ENCODE results near the gene GPR137B.

GPR137B gene

DNA sequence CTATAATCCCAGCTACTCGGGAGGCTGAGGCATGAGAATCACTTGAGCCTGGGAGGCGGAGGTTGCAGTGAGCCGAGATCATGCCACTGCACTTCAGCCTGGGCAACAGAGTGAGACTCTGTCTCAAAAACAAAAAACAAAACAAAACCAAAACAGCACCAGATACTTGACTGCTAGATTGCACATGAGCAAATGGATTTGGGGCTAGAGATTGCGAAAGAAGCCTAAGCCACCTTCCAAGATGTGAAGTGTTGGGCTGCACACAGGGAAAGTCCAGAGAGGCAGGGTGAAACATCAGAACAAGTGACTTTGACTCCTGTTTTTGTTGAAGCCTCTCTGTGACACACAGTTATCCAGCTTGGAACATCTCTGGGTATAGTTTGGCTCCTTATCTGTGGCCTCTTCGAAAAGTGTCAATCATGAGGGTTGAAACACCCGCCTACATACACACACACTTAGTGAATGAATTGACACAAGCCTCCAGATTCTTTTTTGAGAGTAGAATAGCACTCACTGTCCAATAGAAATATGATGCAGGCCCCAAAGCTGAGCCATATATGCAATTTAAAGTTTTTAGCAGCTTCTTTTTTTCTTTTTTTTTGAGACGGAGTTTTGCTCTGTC, 34.2 kb upstream of the GPR137B start:
- Histone ChIP-seq H3K27me3 (ENCODE audit: control insufficient read depth, insufficient read depth, low read length) (no peaks in the 10 kb centered on the region), H3K9me3 (ENCODE audit: control insufficient read depth, low read length) (no peaks in the 10 kb centered on the region)
- TF ChIP-seq, protein P1, sequence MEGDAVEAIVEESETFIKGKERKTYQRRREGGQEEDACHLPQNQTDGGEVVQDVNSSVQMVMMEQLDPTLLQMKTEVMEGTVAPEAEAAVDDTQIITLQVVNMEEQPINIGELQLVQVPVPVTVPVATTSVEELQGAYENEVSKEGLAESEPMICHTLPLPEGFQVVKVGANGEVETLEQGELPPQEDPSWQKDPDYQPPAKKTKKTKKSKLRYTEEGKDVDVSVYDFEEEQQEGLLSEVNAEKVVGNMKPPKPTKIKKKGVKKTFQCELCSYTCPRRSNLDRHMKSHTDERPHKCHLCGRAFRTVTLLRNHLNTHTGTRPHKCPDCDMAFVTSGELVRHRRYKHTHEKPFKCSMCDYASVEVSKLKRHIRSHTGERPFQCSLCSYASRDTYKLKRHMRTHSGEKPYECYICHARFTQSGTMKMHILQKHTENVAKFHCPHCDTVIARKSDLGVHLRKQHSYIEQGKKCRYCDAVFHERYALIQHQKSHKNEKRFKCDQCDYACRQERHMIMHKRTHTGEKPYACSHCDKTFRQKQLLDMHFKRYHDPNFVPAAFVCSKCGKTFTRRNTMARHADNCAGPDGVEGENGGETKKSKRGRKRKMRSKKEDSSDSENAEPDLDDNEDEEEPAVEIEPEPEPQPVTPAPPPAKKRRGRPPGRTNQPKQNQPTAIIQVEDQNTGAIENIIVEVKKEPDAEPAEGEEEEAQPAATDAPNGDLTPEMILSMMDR (IDR thresholded peaks at IDR 0.05): no peak

DNA sequence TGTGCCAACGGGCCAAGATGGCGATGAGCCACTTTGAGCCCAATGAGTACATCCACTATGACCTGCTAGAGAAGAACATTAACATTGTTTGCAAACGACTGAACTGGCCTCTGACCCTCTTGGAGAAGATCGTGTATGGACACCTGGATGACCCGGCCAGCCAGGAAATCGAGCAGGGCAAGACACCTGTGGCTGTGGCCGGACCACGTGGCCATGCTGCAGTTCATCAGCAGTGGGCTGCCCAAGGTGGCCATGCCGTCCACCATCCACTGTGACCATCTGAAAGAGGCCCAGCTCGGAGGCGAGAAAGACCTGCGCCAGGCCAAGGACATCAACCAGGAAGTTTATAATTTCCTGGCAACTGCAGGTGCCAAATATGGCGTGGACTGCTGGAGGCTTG, 32.2 kb upstream of the GPR137B start:
- Histone ChIP-seq H3K9me3 (ENCODE audit: control insufficient read depth, low read length) (no peaks in the 10 kb centered on the region), H3K79me2 (no peaks in the 10 kb centered on the region), H2AFZ (no peak overlapping the region), H3K9ac (no peak overlapping the region), H3K27ac (no peak overlapping the region), H3K4me2 (ENCODE audit: low read length) (no peak overlapping the region), H3K36me3 (ENCODE audit: control insufficient read depth, insufficient read depth, low read length) (no peaks in the 10 kb centered on the region), H3K4me3 (ENCODE audit: low read depth, low read length) (no peak overlapping the region), H3K4me1 (no peaks in the 10 kb centered on the region), H3K27me3 (ENCODE audit: control insufficient read depth, insufficient read depth, low read length) (no peaks in the 10 kb centered on the region)
- TF ChIP-seq, protein P1 (IDR thresholded peaks at IDR 0.05): no peak

More for the DNA sequence above, 34.2 kb upstream of the GPR137B start:
- no peak overlapping the region for H3K4me2 ChIP-seq (ENCODE audit: low read length)
- H3K79me2 ChIP-seq: no peaks in the 10 kb centered on the region
- H3K4me3 ChIP-seq (ENCODE audit: low read depth, low read length): no peak overlapping the region
- H3K36me3 ChIP-seq (ENCODE audit: control insufficient read depth, insufficient read depth, low read length): no peaks in the 10 kb centered on the region
- H3K9ac ChIP-seq: no peak overlapping the region
- no peaks in the 10 kb centered on the region for H3K4me1 ChIP-seq
- no peak overlapping the region for H3K27ac ChIP-seq
- H2AFZ ChIP-seq: no peak overlapping the region

DNA sequence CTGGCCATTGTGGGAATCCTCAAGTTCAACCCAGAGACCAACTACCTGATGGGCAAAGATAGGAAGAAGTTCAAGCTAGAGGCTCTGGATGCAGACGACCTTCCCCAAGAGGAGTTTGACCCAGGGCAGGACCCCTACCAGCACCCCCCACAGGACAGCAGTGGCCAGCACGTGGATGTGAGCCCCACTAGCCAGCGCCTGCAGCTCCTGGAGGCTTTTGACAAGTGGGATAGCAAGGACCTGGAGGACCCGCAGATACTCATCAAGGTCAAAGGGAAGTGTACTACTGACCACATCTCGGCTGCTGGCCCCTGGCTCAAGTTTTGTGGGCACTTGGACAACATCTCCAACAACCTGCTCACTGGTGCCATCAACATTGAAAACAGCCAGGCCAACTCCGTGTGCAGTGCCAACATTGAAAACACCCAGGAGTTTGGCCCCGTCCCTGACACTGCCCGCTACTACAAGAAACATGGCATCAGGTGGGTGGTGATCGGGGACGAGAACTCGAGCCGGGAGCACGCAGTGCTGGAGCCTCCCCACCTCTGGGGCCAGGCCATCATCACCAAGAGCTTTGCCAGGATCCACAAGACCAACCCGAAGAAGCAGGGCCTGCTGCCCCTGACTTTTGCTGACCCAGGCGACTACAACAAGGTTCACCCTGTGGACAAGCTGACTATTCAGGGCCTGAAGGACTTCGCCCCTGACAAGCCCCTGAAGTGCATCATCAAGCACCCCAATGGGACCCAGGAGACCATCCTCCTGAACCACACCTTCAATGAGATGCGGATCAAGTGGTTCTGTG, 30.6 kb upstream of the GPR137B start:
- no peak overlapping the region for H3K4me3 ChIP-seq (ENCODE audit: low read depth, low read length)
- no peaks in the 10 kb centered on the region for H3K9me3 ChIP-seq (ENCODE audit: control insufficient read depth, low read length)
- no peaks in the 10 kb centered on the region for H3K27me3 ChIP-seq (ENCODE audit: control insufficient read depth, insufficient read depth, low read length)
- no peaks in the 10 kb centered on the region for H3K4me1 ChIP-seq
- no peaks in the 10 kb centered on the region for H3K79me2 ChIP-seq
- TF ChIP-seq, protein P1 (IDR thresholded peaks at IDR 0.05): no peak
- no peak overlapping the region for H3K27ac ChIP-seq
- no peak overlapping the region for H2AFZ ChIP-seq
- H3K9ac ChIP-seq: no peak overlapping the region
- no peak overlapping the region for H3K4me2 ChIP-seq (ENCODE audit: low read length)
- H3K36me3 ChIP-seq (ENCODE audit: control insufficient read depth, insufficient read depth, low read length): no peaks in the 10 kb centered on the region

DNA sequence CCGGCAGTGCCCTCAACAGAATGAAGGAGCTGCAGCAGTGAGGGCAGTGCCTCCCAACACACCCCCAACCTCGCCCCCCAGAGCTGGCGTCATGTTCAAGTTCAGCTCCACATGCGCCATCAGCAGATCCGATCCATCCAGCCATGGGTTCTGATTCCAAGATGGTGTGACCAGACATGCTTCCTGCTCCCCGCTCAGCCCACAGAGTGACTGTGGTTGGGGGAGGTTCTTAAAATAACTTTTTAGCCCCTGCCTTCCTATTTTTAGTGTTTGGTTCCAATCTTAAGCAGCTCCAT, 30.1 kb upstream of the GPR137B start:
- H3K27me3 ChIP-seq (ENCODE audit: control insufficient read depth, insufficient read depth, low read length): no peaks in the 10 kb centered on the region
- H3K9me3 ChIP-seq (ENCODE audit: control insufficient read depth, low read length): no peaks in the 10 kb centered on the region
- no peak overlapping the region for H3K9ac ChIP-seq
- H3K79me2 ChIP-seq: no peaks in the 10 kb centered on the region
- no peak overlapping the region for H3K27ac ChIP-seq
- H3K4me1 ChIP-seq: no peaks in the 10 kb centered on the region
- no peak overlapping the region for H3K4me3 ChIP-seq (ENCODE audit: low read depth, low read length)
- TF ChIP-seq, protein P1 (IDR thresholded peaks at IDR 0.05): no peak
- H3K4me2 ChIP-seq (ENCODE audit: low read length): no peak overlapping the region
- H3K36me3 ChIP-seq (ENCODE audit: control insufficient read depth, insufficient read depth, low read length): no peaks in the 10 kb centered on the region
- H2AFZ ChIP-seq: no peak overlapping the region
